ENCODE data around the gene PIGC.

- no peak for TF ChIP-seq CTCF (tag by site-specific recombination; IDR thresholded peaks at IDR 0.05)
- no peak for TF ChIP-seq FEZF1 (tag by site-specific recombination; IDR thresholded peaks at IDR 0.05)
Measured at GRCh38 chr1:172483448-172483847, 39.6 kb upstream of the PIGC start.
